SK-N-MC (cell line): Measurements from ENCODE around the gene GNG4.

Experiments
- EZH2 ChIP-seq: fragments of 200-600 bp; sonication (generic); IDR thresholded peaks from one replicate; pipeline ENCODE4 v1.6.1; 2017; ENCODE audit warnings: antibody characterized with exemption
- FOXP2 ChIP-seq: optimal IDR thresholded peaks from 2 replicates; pipeline ENCODE3; 2011; ENCODE audit warnings: mild to moderate bottlenecking, moderate library complexity; ENCODE audit not compliant: insufficient read depth; ENCODE audit errors: extremely low read length, control extremely low read depth
- POLR2AphosphoS5 ChIP-seq: IDR thresholded peaks from 2 replicates; pipeline ENCODE4 v1.6.1; 2012; ENCODE audit warnings: mild to moderate bottlenecking, low read depth, low read length, borderline replicate concordance

GRCh38 chr1:235575597-235575996 lies 74.0 kb downstream of the GNG4 start:
- TF ChIP-seq POLR2AphosphoS5 (no peak), EZH2 (no peak), FOXP2 (no peak)
